Measurements from ENCODE around the gene GRIA1. TPM values are rescaled to one million over a fixed set of nuclear protein-coding genes. Genes with fewer than 3 reads are reported as not detected.

GRIA1 gene
- total and polyA plus RNA-seq, 10 of the 15 experiments (the other 5 are each of a cell fraction or from before 2014, with no cell fraction given) = 0.04 to 0.18 (median 0.04) TPM; not detected in 7

GRCh38 chr5:153813901-153814300, 323.4 kb downstream of the GRIA1 start:
- FAIRE-seq (no peak), DNase-seq (ENCODE audit: low read depth, low spot score) (no peak), ATAC-seq (no peak)
- RAD21 ChIA-PET (ENCODE audit: unreplicated experiment) = no interaction called here
- Histone ChIP-seq H4K20me1 (ENCODE audit: control insufficient read depth, insufficient read depth) (no peaks in the 10 kb centered on the region), H3K27ac (ENCODE audit: control insufficient read depth, insufficient read depth) (no peak overlapping the region), H3K36me3 (ENCODE audit: control insufficient read depth in 2 of 2, insufficient read depth in 2 of 2, low read length in 1 of 2) (no peaks in the 10 kb centered on the region), H3K4me2 (ENCODE audit: control insufficient read depth, insufficient read depth) (no peak overlapping the region), H3K9ac (ENCODE audit: control insufficient read depth, insufficient read depth, low read length) (no peak overlapping the region), H3K4me1 (ENCODE audit: control insufficient read depth, insufficient read depth, low read length) (no peaks in the 10 kb centered on the region), H3K79me2 (ENCODE audit: control insufficient read depth, insufficient read depth, low read length) (no peaks in the 10 kb centered on the region), H3K9me3 (replicated peaks; ENCODE audit: control insufficient read depth, insufficient read depth, low read length) (no peaks in the 10 kb centered on the region), H2AFZ (ENCODE audit: control insufficient read depth, low read depth, low read length) (no peak overlapping the region), H3K4me3 (no peak overlapping the region), H3K27me3 (replicated peaks in 1 of 2; ENCODE audit: control insufficient read depth in 2 of 2, insufficient read depth in 2 of 2, low read length in 1 of 2) (peaks cover 0 to 4% of the 10 kb centered on the region in 2 experiments; a peak in 3 of 4 replicates)
- in situ Hi-C loops (cut with MboI) (no loop called here), intact Hi-C loops (cut with micrococcal nuclease; ENCODE audit: unreplicated experiment) (no loop called here)
- POLR2A ChIA-PET = no interaction called here
- BruUV-seq (replicated peaks) = no TSS peak
- WGBS (ENCODE audit: insufficient coverage, insufficient replicate concordance, low lambda C conversion rate, missing lambda C conversion rate) = 1% methylated on average over 4 of the region's 4 CpGs
- CTCF ChIA-PET = interaction anchor here (0.5 kb wide), 1 partner anchor 836 kb away, joined by 3 read pairs; no protein-coding TSS in a partner anchor
- SMC1A ChIA-PET (ENCODE audit: uncharacterized antibody, unreplicated experiment) = no interaction called here
- TF ChIP-seq NBN (IDR thresholded peaks at IDR 0.05) = no peak
- no peak for TF ChIP-seq ZNF622 (IDR thresholded peaks at IDR 0.05)
- TF ChIP-seq BCL3 (IDR thresholded peaks at IDR 0.05; ENCODE audit: borderline replicate concordance, insufficient read depth, low read depth, low read length, poor library complexity, severe bottlenecking) = no peak
- no peak for TF ChIP-seq JUNB (IDR thresholded peaks at IDR 0.05)
- no peak for TF ChIP-seq ZNF384 (IDR thresholded peaks at IDR 0.05; ENCODE audit: borderline replicate concordance, low read depth, low read length)
- TF ChIP-seq ZNF592 (IDR thresholded peaks at IDR 0.05) = no peak
- TF ChIP-seq YBX1 (IDR thresholded peaks at IDR 0.05) = no peak
- no peak for TF ChIP-seq SUZ12 (IDR thresholded peaks at IDR 0.05; ENCODE audit: unreplicated experiment)
- no peak for TF ChIP-seq CREM (IDR thresholded peaks at IDR 0.05; ENCODE audit: low read depth)
- TF ChIP-seq CTCF (IDR thresholded peaks at IDR 0.05 in 2 of 3, conservative IDR thresholded peaks at IDR 0.05 in 1 of 3; ENCODE audit: control insufficient read depth in 2 of 3, extremely low read depth in 1 of 3, insufficient read depth in 1 of 3, low read depth in 3 of 3, low read length in 3 of 3) = no peak
- TF ChIP-seq SRF (IDR thresholded peaks at IDR 0.05; ENCODE audit: low read depth in 2 of 2, low read length in 2 of 2) = no peak
- no peak for TF ChIP-seq ATF7 (IDR thresholded peaks at IDR 0.05; ENCODE audit: low read depth)
- TF ChIP-seq CEBPB (IDR thresholded peaks at IDR 0.05; ENCODE audit: borderline replicate concordance in 1 of 2, low read depth in 2 of 2, low read length in 2 of 2) = no peak

All from GM12878 (cell line).